ENCODE measurements around the gene U2SURP. TPM values are rescaled to one million over a fixed set of nuclear protein-coding genes. Genes with fewer than 3 reads are reported as not detected.

Gene U2SURP
- total RNA-seq, 1 donor from 2014 or later, result 106 TPM

DNA sequence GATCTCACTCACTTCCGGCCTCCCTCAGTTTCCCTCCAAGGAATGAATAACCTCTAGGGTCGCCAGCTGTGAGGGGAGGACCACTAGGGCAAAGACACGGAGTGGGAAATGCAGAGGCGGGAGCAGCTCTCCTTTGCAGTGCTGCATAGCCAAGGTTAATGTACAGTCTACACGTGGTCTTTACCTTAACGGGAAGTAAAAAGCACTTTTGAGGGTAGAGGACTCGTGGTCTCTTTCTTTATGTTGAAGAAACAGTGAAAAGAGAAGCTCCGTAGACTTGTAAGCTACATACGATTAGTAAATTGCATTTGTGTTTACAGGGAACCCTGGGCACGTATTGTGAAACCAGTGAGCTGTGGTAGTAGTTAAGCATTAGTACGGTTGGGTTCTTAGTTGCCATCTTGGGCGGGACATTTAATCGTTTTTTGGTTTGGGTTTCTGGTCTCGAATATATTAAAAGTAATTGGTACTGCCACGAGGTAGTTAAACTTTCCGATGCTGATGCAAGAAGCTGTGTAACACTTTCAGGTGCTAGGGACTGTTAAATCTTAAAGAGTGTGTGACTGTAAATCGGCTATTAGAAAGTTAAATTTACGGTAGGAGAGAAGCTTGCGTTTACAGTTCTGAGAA, 828 bp downstream of the U2SURP start:
- Mint-ChIP-seq H3K27ac (ENCODE audit: unreplicated experiment) (peak overlapping the region; percentile 99), H3K27me3 (ENCODE audit: low read depth, unreplicated experiment) (no peaks in the 10 kb centered on the region), H3K4me1 (ENCODE audit: low read depth, unreplicated experiment) (peaks cover 23% of the 10 kb centered on the region), H3K9me3 (ENCODE audit: unreplicated experiment) (no peaks in the 10 kb centered on the region), H3K4me3 (ENCODE audit: unreplicated experiment) (peak overlapping the region; percentile 97), H3K36me3 (ENCODE audit: low read depth, unreplicated experiment) (no peaks in the 10 kb centered on the region)
- TF ChIP-seq, protein P1, sequence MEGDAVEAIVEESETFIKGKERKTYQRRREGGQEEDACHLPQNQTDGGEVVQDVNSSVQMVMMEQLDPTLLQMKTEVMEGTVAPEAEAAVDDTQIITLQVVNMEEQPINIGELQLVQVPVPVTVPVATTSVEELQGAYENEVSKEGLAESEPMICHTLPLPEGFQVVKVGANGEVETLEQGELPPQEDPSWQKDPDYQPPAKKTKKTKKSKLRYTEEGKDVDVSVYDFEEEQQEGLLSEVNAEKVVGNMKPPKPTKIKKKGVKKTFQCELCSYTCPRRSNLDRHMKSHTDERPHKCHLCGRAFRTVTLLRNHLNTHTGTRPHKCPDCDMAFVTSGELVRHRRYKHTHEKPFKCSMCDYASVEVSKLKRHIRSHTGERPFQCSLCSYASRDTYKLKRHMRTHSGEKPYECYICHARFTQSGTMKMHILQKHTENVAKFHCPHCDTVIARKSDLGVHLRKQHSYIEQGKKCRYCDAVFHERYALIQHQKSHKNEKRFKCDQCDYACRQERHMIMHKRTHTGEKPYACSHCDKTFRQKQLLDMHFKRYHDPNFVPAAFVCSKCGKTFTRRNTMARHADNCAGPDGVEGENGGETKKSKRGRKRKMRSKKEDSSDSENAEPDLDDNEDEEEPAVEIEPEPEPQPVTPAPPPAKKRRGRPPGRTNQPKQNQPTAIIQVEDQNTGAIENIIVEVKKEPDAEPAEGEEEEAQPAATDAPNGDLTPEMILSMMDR (IDR thresholded peaks at IDR 0.05; ENCODE audit: insufficient read depth, low read depth, low read length), result no peak
- no peak for TF ChIP-seq EZH2 (IDR thresholded peaks at IDR 0.05; ENCODE audit: insufficient read depth, low read length)
- DNase-seq (ENCODE audit: low read depth), result peak; percentile 10
- Histone ChIP-seq H4K20me1 (ENCODE audit: insufficient read depth, low read length) (peaks cover 28% of the 10 kb centered on the region), H3K9ac (ENCODE audit: low read length) (peak overlapping the region; percentile 100), H3K27ac (ENCODE audit: low read depth, low read length) (peak overlapping the region; percentile 95), H3K4me1 (ENCODE audit: insufficient read depth, low read length) (peaks cover 11% of the 10 kb centered on the region), H3K9me3 (ENCODE audit: insufficient read depth, low read depth, low read length) (no peaks in the 10 kb centered on the region), H3K27me3 (ENCODE audit: insufficient read depth, low read length) (no peaks in the 10 kb centered on the region), H3K79me2 (ENCODE audit: insufficient read depth, low read length) (peaks cover 61% of the 10 kb centered on the region), H3K36me3 (ENCODE audit: insufficient read depth, low read length) (no peaks in the 10 kb centered on the region), H3K4me3 (ENCODE audit: insufficient read depth, low read depth, low read length) (peak overlapping the region; percentile 99), H2AFZ (ENCODE audit: low read depth, low read length) (peak overlapping the region; percentile 99), H3K4me2 (ENCODE audit: low read length) (peak overlapping the region; percentile 92)
- FAIRE-seq, result no peak

DNA sequence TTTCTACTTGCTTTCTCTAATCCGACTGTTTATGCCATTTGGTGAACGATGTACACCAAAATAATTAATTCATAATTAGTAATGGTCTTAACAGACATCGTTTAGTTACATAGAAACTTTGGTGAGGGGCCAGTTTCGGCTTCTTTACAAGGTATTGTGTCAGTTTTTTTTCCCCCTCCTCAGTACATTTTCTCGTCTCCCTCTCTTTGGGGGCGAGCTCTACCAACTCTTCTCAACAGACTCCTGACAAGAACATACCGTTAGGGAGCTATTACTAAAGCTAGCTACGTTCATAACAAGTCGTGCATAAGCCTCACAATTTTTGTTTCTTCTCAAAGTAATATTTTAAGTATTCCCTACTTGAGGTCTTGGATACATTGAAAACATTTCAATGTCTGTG, 1.4 kb downstream of the U2SURP start:
- Mint-ChIP-seq H3K4me3 (ENCODE audit: unreplicated experiment) (peak overlapping the region; percentile 97), H3K27ac (ENCODE audit: unreplicated experiment) (peak overlapping the region; percentile 99), H3K4me1 (ENCODE audit: low read depth, unreplicated experiment) (peaks cover 18% of the 10 kb centered on the region), H3K9me3 (ENCODE audit: unreplicated experiment) (no peaks in the 10 kb centered on the region), H3K36me3 (ENCODE audit: low read depth, unreplicated experiment) (no peaks in the 10 kb centered on the region), H3K27me3 (ENCODE audit: low read depth, unreplicated experiment) (no peaks in the 10 kb centered on the region)
- H3K9ac ChIP-seq (ENCODE audit: low read length), result peak overlapping the region; percentile 100
- H3K36me3 ChIP-seq (ENCODE audit: insufficient read depth, low read length), result no peaks in the 10 kb centered on the region
- no peak for DNase-seq (ENCODE audit: low read depth)
- H3K27ac ChIP-seq (ENCODE audit: low read depth, low read length), result peak overlapping the region; percentile 95
- H3K27me3 ChIP-seq (ENCODE audit: insufficient read depth, low read length), result no peaks in the 10 kb centered on the region
- TF ChIP-seq, protein P1 (IDR thresholded peaks at IDR 0.05; ENCODE audit: insufficient read depth, low read depth, low read length), result no peak
- no peak for TF ChIP-seq EZH2 (IDR thresholded peaks at IDR 0.05; ENCODE audit: insufficient read depth, low read length)
- peak overlapping the region; percentile 99 for H2AFZ ChIP-seq (ENCODE audit: low read depth, low read length)
- no peaks in the 10 kb centered on the region for H3K9me3 ChIP-seq (ENCODE audit: insufficient read depth, low read depth, low read length)
- peaks cover 66% of the 10 kb centered on the region for H3K79me2 ChIP-seq (ENCODE audit: insufficient read depth, low read length)
- H3K4me3 ChIP-seq (ENCODE audit: insufficient read depth, low read depth, low read length), result peak overlapping the region; percentile 99
- peak overlapping the region; percentile 92 for H3K4me2 ChIP-seq (ENCODE audit: low read length)
- no peak for FAIRE-seq
- peaks cover 11% of the 10 kb centered on the region for H3K4me1 ChIP-seq (ENCODE audit: insufficient read depth, low read length)
- peaks cover 33% of the 10 kb centered on the region for H4K20me1 ChIP-seq (ENCODE audit: insufficient read depth, low read length)

- H3K9me3 ChIP-seq (ENCODE audit: insufficient read depth, low read depth, low read length), result no peaks in the 10 kb centered on the region
- no peak overlapping the region for H2AFZ ChIP-seq (ENCODE audit: low read depth, low read length)
- H3K36me3 ChIP-seq (ENCODE audit: insufficient read depth, low read length), result no peaks in the 10 kb centered on the region
- H4K20me1 ChIP-seq (ENCODE audit: insufficient read depth, low read length), result peaks cover 49% of the 10 kb centered on the region
- H3K9ac ChIP-seq (ENCODE audit: low read length), result no peak overlapping the region
- H3K36me3 Mint-ChIP-seq (ENCODE audit: low read depth, unreplicated experiment), result no peaks in the 10 kb centered on the region
- H3K4me3 ChIP-seq (ENCODE audit: insufficient read depth, low read depth, low read length), result no peak overlapping the region
- H3K9me3 Mint-ChIP-seq (ENCODE audit: unreplicated experiment), result no peaks in the 10 kb centered on the region
- H3K4me1 Mint-ChIP-seq (ENCODE audit: low read depth, unreplicated experiment), result peaks cover 9% of the 10 kb centered on the region
- no peaks in the 10 kb centered on the region for H3K27me3 Mint-ChIP-seq (ENCODE audit: low read depth, unreplicated experiment)
- H3K79me2 ChIP-seq (ENCODE audit: insufficient read depth, low read length), result peaks cover 84% of the 10 kb centered on the region
- no peak overlapping the region for H3K4me3 Mint-ChIP-seq (ENCODE audit: unreplicated experiment)
- no peak overlapping the region for H3K27ac Mint-ChIP-seq (ENCODE audit: unreplicated experiment)
- H3K4me1 ChIP-seq (ENCODE audit: insufficient read depth, low read length), result peaks cover 5% of the 10 kb centered on the region
- FAIRE-seq (no peak), DNase-seq (ENCODE audit: low read depth) (no peak)
- H3K27me3 ChIP-seq (ENCODE audit: insufficient read depth, low read length), result no peaks in the 10 kb centered on the region
- TF ChIP-seq, protein P1 (IDR thresholded peaks at IDR 0.05; ENCODE audit: insufficient read depth, low read depth, low read length), result no peak
- no peak for TF ChIP-seq EZH2 (IDR thresholded peaks at IDR 0.05; ENCODE audit: insufficient read depth, low read length)
- H3K4me2 ChIP-seq (ENCODE audit: low read length), result no peak overlapping the region
- H3K27ac ChIP-seq (ENCODE audit: low read depth, low read length), result no peak overlapping the region
These were observed 3.5 kb downstream of the U2SURP start for GRCh38 chr3:143004823-143005222.

Measured in astrocyte (in vitro differentiated cells and primary cell).